ENCODE measurements around the gene TXN2.

TXN2 gene

DNA sequence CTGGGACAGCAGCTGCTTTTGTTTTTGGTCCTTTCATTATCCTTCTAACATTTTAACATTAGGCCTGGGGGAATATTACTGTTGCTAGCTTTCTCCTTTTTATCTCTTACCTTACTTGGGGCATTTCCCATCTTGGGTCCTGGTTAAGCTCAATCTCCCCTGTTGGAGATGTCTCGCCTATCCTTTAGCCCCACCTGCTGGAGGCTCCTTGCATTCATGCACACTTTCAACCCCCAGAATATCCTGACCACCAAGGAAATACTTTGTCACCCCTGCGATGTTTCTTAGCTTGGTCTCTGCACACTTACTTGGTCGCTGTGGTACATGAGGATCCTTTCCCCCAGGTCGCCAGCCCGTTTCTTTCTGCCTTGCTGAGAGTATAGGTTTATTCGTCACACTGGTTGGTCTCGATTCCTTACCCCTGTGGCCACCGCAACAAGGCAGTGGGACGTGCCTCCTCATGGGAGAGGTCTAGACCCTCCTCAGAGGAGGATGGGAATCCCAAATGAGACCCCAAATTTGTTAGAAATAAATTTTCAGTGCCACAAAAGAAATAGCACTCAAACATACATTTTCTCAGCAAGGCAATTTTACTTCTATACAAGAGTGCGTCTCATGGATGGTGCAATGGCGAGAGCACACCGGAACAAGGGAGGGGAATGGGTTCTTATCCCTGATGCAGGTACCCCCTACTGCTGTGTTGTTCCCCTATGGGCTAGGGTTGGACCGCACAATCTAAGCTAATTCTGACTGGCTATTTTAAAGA, 5.4 kb upstream of the TXN2 start:
- DNase-seq = no peak

DNA sequence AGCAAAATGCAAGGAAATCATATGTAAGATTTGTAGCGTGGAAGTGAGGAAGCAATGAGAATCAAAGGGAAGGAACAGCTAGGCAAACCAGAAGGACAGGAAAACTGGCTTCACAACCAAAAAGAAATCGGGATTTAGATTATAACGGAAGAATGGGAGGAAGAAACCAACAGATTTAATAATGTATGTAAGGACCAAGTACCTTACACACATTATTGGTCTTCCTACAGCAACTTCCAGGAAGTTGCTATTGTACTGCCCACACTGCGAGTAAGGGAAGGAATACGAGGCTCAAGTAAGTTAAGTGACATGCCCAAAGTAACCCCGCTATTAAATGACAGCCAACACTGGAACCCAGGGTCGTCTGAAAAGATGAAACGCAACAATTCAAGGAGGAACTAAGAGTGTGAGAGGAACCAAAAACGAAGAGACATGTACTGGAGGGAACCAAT, 473 bp downstream of the TXN2 start:
- DNase-seq = no peak

DNA sequence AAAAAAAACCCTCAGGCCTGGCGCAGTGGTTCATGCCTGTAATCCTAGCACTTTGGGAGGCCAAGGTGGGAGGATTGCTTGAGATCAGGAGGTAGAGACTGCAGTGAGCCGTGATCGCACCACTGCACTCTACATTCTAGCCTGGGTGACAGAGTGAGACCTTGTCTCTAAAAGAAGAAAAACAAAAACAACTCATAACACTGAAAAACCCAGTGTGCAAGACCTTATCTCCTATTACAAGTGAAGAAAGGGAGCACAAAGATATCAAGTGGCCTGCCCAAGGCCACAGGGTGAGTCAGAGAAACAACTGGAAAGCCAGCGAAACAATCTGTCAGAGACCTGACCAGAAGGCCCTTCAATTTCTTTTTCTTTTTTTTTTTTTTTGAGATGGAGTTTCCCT, 2.5 kb downstream of the TXN2 start:
- no peak for DNase-seq

DNA sequence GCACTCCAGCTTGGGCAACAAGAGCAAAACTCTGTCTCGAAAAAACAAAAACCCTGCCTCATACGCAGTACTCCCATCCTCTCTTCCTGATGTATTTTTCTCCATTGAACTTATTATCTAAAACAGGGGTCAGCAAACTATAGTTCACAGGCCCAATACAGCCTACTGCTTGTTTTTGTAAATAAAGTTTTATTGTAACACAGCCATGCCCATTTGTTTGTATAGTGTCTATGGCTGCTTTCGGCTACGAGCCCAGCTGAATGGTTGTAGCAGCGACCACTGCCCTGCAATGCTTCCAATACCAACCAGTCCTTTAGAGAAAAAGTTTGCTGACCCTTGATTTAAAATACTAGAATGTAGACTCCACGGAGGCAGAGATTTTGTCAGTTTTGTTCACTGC, 6.1 kb downstream of the TXN2 start:
- DNase-seq = no peak

DNA sequence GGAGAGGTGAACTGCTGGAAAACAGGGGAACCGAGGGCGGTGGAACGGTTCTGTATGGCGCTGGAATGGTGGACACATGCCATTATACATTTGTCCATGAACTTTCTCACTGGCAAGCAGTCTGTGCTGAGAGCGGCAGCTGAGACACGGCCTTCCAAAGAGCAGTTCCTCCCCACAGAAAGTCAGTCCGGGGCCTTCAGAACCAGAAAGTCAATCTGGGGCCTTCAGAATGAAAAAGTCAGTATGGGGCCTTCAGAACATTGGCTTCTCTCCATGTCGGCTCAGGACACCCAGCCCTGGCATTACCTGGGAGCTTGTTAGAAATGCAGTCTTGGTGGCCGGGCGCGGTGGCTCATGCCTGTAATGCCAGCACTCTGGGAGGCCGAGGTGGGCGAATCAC, 8.8 kb downstream of the TXN2 start:
- DNase-seq = no peak

DNA sequence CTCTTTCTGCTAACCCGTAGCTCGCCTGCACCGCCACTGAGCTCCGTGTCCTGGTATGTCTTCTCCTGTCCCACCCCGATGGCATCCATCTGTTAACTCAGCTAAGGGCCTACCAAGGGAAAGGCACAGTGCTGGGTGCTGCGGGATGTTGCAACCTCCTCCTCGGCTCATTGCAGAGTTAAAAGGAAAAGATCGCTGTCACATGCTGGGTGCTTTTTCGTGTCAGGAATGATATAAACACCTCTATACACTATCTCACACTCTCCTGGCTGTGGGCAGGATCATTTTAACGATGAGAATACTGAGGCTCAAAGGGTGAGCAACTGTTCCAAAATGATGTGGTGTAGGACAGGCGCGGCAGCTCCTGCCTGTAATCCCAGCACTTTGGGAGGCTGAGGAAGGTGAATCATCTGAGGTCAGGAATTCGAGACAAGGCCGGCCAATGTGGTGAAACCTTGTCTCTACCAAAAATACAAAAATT, 10.1 kb downstream of the TXN2 start:
- no peak for DNase-seq

DNA sequence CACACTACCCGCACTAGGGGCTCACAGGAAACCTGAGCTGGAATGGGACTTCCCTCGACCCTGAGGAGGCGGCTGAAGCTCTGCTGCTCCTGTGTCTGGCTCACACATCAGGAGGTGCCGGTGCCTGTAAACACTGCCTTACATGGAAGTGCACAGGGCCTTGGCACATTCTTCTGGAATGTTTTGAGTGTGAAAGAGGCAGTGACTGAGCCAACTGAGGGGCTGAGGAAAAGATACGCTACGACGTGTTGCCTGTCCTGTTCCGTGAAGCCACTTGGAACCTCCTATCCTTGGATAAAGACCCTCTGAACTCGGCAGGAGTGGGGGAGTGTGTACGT, 10.5 kb downstream of the TXN2 start:
- no peak for DNase-seq

DNA sequence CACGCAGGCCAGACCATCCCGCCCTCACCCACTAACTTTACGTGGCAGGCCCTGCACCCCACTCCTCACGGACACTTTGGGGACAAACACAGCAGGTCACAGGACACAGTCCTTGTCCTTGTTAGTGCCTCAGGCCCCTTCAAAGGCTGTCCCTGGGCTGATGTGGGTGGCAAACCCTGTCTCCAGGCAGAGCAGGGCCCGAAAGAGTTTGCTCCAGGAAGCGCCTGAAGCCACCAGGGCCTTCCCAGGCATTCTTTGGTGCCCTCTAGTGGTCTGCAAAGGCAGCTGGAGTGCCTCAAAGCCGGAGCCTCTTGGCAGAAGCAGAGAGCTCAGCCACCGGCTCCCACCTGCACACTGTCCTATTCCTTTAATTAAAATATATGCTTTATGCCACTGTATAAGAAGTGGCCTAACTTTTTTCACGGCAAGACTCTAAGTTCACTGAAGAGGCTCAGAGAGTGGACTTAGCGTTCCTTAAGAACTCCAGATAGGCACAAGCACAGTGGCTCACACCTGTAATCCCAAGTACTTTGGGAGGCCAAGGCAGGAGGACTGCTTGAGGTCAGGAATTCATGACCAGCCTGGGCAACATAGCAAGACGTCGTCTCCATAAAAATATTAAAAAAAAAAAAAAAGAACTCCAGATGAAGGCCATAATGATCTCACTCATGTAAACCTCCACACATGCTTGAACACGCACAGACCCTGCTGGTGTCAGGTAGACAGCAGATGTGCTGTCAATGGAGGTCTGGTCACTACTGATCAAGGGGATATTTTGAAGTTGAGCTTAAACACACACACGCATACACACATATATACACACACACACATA, 11.1 kb downstream of the TXN2 start:
- DNase-seq = peak in 53 of 56 donors; percentile 14 to 84 (median 65)

DNA sequence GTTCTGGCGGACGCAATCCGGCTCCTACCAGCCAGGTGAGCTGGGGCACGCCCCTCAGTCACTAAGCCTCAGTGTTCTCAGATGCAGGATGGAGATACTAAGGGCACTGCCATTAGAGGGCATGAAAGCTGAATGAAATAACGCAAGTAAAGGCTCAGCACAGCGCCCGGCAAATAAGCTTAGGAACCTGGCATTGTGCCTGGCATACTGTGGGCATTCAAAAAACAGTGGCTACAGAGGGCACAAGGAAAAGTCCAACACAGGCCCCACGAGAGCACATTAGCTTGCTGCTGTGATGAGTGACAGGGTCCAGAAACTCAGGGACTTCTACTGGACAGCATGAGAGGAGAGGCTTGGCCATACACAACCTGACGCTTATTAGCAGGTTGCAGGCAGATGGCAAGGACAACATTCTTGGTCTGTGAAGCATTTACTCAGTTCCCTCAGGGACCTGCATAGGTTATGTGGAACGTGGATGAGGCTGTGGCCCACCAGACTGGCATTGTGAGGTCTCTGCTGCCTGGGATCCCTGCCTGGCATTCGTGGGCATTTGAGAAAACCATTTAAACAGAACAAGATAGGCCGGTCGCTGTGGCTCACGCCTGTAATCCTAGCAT, 12.2 kb downstream of the TXN2 start:
- peak in 2 of 56 donors; percentile 28 to 35 for DNase-seq

DNA sequence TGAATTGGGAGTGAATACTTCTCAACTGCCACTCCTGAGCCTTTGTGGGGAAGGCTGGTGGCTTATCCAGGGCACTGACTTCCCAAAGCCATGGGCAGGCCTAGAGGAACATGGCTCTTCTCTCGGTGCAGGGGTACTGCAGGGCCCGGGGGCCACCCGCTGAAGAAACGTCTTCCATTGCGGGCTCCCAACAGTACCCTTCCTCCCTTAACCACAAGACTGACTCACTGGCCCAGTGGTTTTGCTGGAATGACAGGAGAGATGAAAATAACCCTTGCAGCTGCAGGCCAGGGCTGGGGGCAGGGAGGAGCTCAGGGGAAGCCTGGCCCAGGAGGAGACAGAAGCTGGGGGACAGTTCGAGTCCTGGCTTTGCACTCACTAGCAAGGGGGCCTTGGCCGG, 13.5 kb downstream of the TXN2 start:
- DNase-seq = no peak

DNA sequence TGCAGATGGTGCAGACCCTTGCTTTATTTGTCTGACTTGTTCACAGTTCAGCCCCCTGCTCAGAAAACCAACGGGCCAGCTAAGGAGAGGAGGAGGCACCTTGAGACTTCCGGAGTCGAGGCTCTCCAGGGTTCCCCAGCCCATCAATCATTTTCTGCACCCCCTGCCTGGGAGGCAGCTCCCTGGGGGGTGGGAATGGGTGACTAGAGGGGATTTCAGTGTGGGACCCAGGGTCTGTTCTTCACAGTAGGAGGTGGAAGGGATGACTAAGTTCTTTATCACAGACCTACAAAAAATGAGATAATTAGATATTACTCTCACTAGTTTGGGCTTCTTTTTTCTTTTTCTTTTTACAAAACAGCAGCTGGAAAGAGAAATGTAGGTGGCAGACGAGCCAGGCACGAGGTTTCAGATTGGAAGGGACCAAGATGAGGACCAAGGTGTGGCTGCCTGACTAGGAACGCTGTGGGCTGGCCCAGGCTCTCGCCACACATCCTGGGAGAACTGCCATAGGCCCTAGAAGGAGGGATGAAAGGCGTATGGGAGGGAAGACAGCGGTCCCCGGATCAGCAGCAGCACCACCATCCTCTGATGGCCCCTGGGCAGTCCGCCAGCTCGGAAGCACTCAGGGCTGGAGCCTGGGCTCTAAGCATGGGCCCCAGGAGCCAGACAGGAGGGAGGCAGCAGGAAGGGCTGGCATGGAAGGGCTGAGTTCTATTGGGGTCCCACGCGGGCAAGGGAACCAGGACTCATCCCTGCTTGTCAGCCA, 14.2 kb downstream of the TXN2 start:
- peak in 6 of 56 donors; percentile 9 to 40 (median 23) for DNase-seq

DNA sequence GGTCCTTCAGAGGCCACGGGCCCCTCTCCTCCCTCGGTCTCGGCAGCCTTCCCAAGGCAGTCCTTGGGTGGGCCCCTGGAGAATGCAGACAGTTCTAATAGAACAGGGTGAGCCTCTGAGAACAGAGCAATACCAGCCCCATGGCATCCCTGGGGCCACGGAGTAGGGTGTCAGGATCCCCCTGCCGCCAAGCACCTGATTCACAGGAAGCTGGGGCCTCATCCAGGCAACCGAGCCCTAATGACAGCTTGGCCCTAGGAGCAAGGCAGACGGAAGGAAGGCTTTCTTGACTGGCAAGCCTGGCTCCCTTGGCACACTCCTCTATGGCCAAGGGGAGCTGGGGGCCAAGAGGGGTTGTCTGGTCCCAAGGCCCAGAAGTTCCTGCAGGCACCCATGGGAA, 15.2 kb downstream of the TXN2 start:
- DNase-seq = no peak

DNA sequence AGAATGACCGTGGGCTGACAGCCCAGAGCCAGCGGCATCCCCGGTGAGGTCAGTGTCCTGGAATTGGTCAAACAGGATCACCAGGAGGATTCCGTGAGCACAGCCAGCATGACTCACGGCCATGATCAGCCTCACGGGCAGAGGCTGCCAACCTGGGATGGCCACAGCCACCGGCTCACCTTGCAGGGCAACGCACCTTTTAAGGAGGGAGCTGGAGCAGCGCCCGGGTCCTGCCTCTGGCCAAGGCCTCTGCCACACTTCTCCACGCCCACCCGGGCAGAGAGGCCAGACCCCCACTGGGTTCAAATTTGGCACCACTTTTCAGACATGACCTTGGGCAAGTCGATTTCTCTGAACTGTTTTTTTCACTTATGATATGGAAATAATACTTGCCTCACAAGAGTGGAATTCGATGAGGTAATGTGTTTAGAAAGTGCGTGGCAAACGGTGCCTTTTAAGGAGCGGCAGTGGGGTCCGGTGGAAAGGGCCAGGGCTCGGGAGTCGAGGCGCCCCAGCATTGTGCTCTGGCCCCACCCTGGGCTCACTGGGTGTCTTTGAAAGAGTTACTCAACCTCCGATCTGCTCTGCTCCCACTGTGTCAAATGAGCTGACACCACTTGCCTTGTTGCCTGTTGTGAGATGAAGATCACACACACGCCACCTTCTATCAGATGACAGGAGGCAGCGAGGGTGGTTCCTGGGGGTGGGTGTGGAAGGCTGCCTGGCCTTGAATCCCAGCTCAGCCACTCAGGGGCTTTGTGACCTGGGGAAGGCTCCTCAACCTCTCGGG, 16.0 kb downstream of the TXN2 start:
- DNase-seq = no peak

DNA sequence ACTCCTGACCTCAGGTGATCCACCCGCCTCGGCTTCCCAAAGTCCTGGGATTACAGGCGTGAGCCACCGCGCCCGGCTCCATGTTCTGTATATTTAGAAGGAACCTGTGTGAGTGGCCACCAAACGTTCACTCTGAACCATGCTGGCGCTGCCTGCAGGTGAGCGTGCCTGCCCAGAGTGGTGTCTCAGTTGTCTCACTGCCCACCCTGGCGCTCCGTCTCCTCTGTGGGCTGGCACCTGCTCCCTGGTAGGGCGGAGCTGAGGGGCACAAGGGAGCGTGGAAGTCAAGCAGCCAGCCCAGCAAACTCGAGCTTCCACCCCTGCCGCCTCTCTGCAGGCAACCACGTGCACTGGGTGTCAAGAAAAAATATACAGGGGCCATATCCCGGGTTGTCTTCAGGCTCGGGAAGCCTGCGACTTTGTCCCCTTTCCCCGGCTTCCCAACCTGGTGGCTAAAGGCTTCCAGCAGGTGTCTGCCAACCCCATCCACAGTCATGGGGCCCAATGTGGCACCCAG, 16.7 kb downstream of the TXN2 start:
- no peak for DNase-seq

DNA sequence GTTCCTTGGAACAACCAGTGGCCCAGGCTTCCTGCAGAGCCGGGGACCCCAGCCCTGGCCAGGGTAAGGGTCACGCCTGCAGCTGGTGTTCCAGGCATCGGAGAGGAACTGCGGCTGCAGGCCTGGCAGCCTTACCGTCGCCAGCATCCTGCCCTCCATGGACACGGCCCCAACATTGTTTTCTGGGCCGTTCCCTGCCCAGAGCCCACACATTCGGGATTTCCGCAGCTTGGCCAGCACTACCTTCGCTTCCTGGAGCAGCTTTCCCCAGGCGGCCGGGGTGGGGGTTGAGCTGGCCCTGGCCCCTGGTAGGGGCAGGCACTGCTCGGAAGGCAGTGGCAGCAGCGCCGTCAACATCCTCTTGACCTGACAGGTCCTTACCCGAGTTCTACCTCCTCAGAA, 17.7 kb downstream of the TXN2 start:
- DNase-seq = peak in 1 of 56 donors; percentile 29

DNA sequence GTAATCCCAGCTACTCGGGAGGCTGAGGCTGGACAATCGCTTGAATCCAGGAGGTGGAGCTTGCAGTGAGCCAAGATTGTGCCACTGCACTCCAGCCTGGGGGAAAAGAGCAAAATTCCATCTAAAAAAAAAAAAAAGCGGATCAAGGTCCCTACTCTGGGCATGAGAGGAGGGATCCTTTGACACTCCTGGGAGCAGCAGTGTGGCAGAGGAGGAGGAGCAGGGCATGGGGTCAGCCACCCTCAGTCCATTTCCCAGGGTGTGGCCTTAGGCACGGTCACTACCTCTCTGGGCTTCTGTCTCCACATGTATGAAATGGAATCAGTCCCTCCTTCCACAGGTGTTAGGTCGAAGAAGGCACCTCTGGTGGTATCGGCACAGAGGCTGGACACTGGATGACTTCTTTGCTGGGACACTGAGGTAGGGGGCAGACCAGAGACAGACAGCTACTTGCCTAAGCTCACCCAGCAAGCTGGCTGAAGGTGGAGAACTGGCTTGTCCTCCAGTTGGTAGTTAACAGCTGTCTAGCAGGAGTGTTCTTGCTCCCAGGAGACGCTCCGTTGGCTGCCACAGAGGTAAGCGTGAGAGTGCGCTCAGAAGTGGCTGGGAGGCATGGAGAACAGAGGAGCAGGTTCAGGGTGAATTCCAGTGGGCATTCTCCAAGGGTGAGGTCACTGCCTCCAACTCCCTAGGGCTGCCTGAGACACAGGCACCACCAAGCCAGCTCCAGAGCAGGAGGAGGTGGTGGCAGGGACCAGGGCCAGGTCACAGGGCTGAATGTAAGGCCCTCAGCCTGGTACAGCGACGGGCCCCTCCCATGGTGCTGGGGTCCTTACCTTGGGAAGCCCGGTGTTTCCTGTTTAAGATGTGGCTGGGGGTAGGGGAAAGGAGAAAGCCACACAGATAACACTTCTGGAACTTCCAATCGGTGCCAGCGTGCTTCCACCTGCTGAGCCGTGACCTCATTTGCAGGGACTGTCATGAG, 19.5 kb downstream of the TXN2 start:
- DNase-seq = no peak

DNA sequence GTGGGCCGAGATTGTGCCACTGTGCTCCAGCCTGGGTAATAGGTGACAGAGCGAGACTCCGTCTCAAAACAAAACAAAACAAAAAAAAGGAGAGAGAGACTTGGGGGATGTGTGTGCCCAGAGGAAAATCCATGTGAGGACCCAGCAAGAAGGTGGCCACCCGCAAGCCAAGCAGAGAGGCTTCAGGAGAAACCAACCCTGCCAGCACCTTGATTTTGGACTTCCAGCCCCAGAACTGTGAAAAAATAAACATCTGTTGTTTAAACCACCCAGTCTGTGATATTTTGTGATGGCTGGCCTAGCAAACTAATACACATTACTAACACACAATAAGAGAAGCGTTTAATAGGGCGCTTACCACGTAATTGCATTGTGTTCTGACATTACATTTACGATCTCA, 21.2 kb downstream of the TXN2 start:
- DNase-seq = no peak

DNA sequence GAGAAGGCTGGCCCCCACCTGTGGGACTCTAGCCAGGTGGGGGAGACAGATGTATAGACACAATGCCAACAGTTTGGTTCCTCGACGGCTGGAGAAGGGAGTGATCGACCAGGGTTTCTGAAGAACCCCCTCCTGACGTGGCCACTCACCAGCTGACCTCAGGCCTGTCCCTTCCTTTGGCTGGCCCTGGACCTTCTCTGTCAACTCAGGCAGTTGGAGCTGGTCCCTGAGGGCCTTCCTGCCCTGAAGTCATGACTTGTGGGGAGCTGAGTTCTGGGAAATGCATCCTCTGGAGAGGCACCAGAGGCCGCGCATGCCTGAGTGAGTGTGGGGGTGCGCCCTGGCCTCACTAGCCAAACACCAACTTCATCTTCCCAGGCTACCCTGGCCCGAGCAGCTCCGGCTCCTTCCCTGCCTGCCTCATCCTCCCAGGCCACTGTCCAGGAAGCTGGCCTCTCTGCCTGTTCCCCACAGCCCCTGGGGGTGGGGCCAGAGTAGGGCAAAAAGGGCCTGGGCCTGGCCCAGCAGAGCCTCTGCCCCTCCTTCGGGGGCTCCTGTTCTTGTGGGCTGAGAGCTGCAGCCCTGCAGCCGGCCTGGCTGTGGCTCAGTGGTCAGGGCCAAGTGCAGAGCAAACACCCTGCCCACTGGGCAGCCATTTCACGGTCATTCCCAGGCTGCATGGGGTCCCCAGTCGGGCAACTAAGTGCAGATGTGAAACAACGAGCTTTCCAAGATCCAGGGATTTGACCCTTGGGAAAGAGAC, 23.6 kb downstream of the TXN2 start:
- DNase-seq = peak in 1 of 56 donors; percentile 16

All from amygdala (tissue), 56 donors.